ENCODE measurements around the gene MRPL53.

DNA sequence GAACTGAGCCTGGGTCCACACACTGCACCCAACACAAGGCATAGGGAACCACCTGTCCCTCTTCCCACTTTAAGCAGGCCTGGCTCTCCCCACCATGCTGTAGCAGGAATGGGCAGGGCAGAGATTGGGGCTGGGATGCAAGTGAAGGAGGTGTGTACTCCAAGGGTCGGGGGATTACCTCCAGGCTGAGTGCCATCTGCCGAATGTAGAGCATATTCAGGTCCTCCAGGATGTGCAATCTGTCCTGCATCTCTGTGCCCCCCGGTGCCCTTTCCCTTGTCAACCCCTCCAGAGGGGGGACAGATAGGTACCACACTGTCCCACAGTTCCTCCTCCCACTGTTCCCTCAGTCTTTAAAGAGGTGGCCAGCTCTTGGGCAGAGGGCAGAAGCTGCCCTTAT, 33.1 kb downstream of the MRPL53 start:
- TF ChIP-seq POLR2A (IDR thresholded peaks at IDR 0.05), result no peak
- TF ChIP-seq, protein P1, sequence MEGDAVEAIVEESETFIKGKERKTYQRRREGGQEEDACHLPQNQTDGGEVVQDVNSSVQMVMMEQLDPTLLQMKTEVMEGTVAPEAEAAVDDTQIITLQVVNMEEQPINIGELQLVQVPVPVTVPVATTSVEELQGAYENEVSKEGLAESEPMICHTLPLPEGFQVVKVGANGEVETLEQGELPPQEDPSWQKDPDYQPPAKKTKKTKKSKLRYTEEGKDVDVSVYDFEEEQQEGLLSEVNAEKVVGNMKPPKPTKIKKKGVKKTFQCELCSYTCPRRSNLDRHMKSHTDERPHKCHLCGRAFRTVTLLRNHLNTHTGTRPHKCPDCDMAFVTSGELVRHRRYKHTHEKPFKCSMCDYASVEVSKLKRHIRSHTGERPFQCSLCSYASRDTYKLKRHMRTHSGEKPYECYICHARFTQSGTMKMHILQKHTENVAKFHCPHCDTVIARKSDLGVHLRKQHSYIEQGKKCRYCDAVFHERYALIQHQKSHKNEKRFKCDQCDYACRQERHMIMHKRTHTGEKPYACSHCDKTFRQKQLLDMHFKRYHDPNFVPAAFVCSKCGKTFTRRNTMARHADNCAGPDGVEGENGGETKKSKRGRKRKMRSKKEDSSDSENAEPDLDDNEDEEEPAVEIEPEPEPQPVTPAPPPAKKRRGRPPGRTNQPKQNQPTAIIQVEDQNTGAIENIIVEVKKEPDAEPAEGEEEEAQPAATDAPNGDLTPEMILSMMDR (IDR thresholded peaks at IDR 0.05 in 8 of 11, conservative IDR thresholded peaks at IDR 0.05 in 3 of 11), result no peak
- no peak for TF ChIP-seq POLR2AphosphoS5 (IDR thresholded peaks at IDR 0.05)

Measured in spleen (tissue), 7 donors.